Prostate gland (tissue), 2 donors: ENCODE data around the gene IRS2. TPM values are rescaled to one million over a fixed set of nuclear protein-coding genes. Genes with fewer than 3 reads are reported as not detected.

Experiments
- DNase-seq: peaks from one replicate; pipeline ENCODE4 v3.0.0-alpha.2; 2019; ENCODE audit warnings: low spot score
- H3K27ac ChIP-seq, 2 donors: fragments of 200-600 bp; sonication (generic); 2 replicates each; pipeline ENCODE4 v1.5.1; 2017 to 2019
- H3K27me3 ChIP-seq: fragments of 200-600 bp; sonication (generic); replicated peaks from 2 replicates; pipeline ENCODE4 v1.5.1; 2019; ENCODE audit not compliant: insufficient read depth
- H3K36me3 ChIP-seq, 2 donors: fragments of 200-600 bp; sonication (generic); 1 replicate in 1 of 2; 2 replicates in 1 of 2; pipeline versions ENCODE4 v1.5.1 to v1.8.1; 2017 to 2019
- H3K4me1 ChIP-seq: fragments of 200-600 bp; sonication (generic); replicated peaks from 2 replicates; pipeline ENCODE4 v1.5.1; 2019
- H3K4me3 ChIP-seq, 2 donors: fragments of 200-600 bp; sonication (generic); 2 replicates each; pipeline ENCODE4 v1.5.1; 2017 to 2019
- H3K9me3 ChIP-seq: fragments of 200-600 bp; sonication (generic); 2 replicates; pipeline ENCODE4 v1.5.1; 2017
- CTCF ChIP-seq, 4 experiments: fragments of 200-600 bp in 2 of 4; fragments of 450-650 bp in 2 of 4; sonication (generic) in 2 of 4; IDR thresholded peaks; 1 replicate in 3 of 4; 2 replicates in 1 of 4; pipeline ENCODE4 v1.5.1; 2016 to 2019; ENCODE audit warnings: antibody characterized with exemption in 4 of 4, mild to moderate bottlenecking in 2 of 4, moderate library complexity in 2 of 4
- POLR2A ChIP-seq: fragments of 450-650 bp; IDR thresholded peaks from one replicate; pipeline ENCODE4 v1.6.1; 2016; ENCODE audit warnings: antibody characterized with exemption, mild to moderate bottlenecking
- POLR2AphosphoS5 ChIP-seq: sonication (generic); formaldehyde crosslinking; IDR thresholded peaks from one replicate; pipeline ENCODE4 v1.6.1; 2017; ENCODE audit warnings: antibody characterized with exemption
- WGBS: methylation state at CpG from one replicate; pipeline ENCODE4 v1.1.5; 2018; 5-methylcytosine and 5-hydroxymethylcytosine counted together
- intact Hi-C: fragments of 100-400 bp; cut with DNase I; formaldehyde crosslinking; loops from one replicate; pipeline ENCODE4 v1.14.2; 2022
- total RNA-seq, 2 donors: library from RNA; depleted of rRNA; stranded (reverse); fragments of >200 nt; gene quantifications; one replicate each; pipeline ENCODE4 v1.1.0, GENCODE V29; 2016

IRS2 gene
- total RNA-seq, 2 donors from 2014 or later = 43.5 to 54.8 TPM

- no peaks in the 10 kb centered on the region for H3K27me3 ChIP-seq
- no peak for TF ChIP-seq CTCF (IDR thresholded peaks at IDR 0.05)
- TF ChIP-seq POLR2AphosphoS5 = no peak
- TF ChIP-seq POLR2A = no peak
- no peak overlapping the region for H3K4me3 ChIP-seq
- 94% methylated on average over 6 of the region's 6 CpGs for WGBS
- H3K9me3 ChIP-seq = no peaks in the 10 kb centered on the region
- H3K36me3 ChIP-seq = no peaks in the 10 kb centered on the region
- intact Hi-C loops = no loop called here
- DNase-seq = no peak
- no peak overlapping the region for H3K27ac ChIP-seq
- peaks cover 3% of the 10 kb centered on the region for H3K4me1 ChIP-seq
Measured at GRCh38 chr13:109762791-109763190, 23.6 kb downstream of the IRS2 start.

GRCh38 chr13:109761695-109762094 lies 24.7 kb downstream of the IRS2 start:
- TF ChIP-seq CTCF (IDR thresholded peaks at IDR 0.05) (no peak), POLR2A (no peak), POLR2AphosphoS5 (no peak)
- no peaks in the 10 kb centered on the region for H3K36me3 ChIP-seq
- H3K27me3 ChIP-seq = no peaks in the 10 kb centered on the region
- no peaks in the 10 kb centered on the region for H3K9me3 ChIP-seq
- H3K4me3 ChIP-seq = no peak overlapping the region
- whole genome bisulfite sequencing = 78% methylated on average over 1 of the region's 1 CpG
- H3K4me1 ChIP-seq = peaks cover 3% of the 10 kb centered on the region
- H3K27ac ChIP-seq = no peak overlapping the region
- DNase-seq = no peak
- intact Hi-C loops = no loop called here

- peaks cover 3% of the 10 kb centered on the region for H3K4me1 ChIP-seq
- no peaks in the 10 kb centered on the region for H3K36me3 ChIP-seq
- TF ChIP-seq CTCF (IDR thresholded peaks at IDR 0.05) (no peak), POLR2A (no peak), POLR2AphosphoS5 (no peak)
- no peak overlapping the region for H3K4me3 ChIP-seq
- intact Hi-C loops = no loop called here
- DNase-seq = no peak
- no peaks in the 10 kb centered on the region for H3K9me3 ChIP-seq
- no peaks in the 10 kb centered on the region for H3K27me3 ChIP-seq
- 80% methylated on average over 8 of the region's 8 CpGs for WGBS
- no peak overlapping the region for H3K27ac ChIP-seq
Measured at GRCh38 chr13:109760951-109761350, 25.4 kb downstream of the IRS2 start.

GRCh38 chr13:109760402-109760801 lies 26.0 kb downstream of the IRS2 start:
- DNase-seq = no peak
- Histone ChIP-seq H3K27ac (no peak overlapping the region), H3K4me3 (no peak overlapping the region), H3K27me3 (no peaks in the 10 kb centered on the region), H3K36me3 (no peaks in the 10 kb centered on the region), H3K9me3 (no peaks in the 10 kb centered on the region), H3K4me1 (peaks cover 3% of the 10 kb centered on the region)
- WGBS = 80% methylated on average over 8 of the region's 8 CpGs
- intact Hi-C loops = no loop called here
- TF ChIP-seq CTCF (IDR thresholded peaks at IDR 0.05) = no peak
- TF ChIP-seq POLR2A = no peak
- TF ChIP-seq POLR2AphosphoS5 = no peak

GRCh38 chr13:109759609-109760008 lies 26.8 kb downstream of the IRS2 start:
- H3K9me3 ChIP-seq = no peaks in the 10 kb centered on the region
- H3K4me1 ChIP-seq = peaks cover 3% of the 10 kb centered on the region
- no peak overlapping the region for H3K27ac ChIP-seq
- 53% methylated on average over 3 of the region's 3 CpGs for WGBS
- DNase-seq = no peak
- no peak overlapping the region for H3K4me3 ChIP-seq
- TF ChIP-seq POLR2A = no peak
- H3K27me3 ChIP-seq = no peaks in the 10 kb centered on the region
- no peaks in the 10 kb centered on the region for H3K36me3 ChIP-seq
- intact Hi-C loops = no loop called here
